Uterus (tissue), 2 donors: Measurements from ENCODE around the gene NHLH2.

Experiments used
- CTCF ChIP-seq, 4 experiments: fragments of 200-600 bp in 2 of 4; fragments of 450-650 bp in 2 of 4; sonication (generic) in 2 of 4; IDR thresholded peaks; one replicate each; pipeline ENCODE4 v1.5.1; 2016 to 2019; ENCODE audit warnings: antibody characterized with exemption in 4 of 4, mild to moderate bottlenecking in 2 of 4, moderate library complexity in 1 of 4
- POLR2A ChIP-seq, 2 donors: fragments of 450-650 bp; IDR thresholded peaks; one replicate each; pipeline ENCODE4 v1.6.1; 2016; ENCODE audit warnings: antibody characterized with exemption in 2 of 2, mild to moderate bottlenecking in 1 of 2, moderate library complexity in 1 of 2

GRCh38 chr1:115890580-115890979 lies 49.7 kb upstream of the NHLH2 start:
- TF ChIP-seq CTCF (IDR thresholded peaks at IDR 0.05): no peak
- no peak for TF ChIP-seq POLR2A (IDR thresholded peaks at IDR 0.05)
